Natural killer cell (primary cell): ENCODE results near the gene ATP1B3. TPM values are rescaled to one million over a fixed set of nuclear protein-coding genes. Genes with fewer than 3 reads are reported as not detected.
"Not testable (repeated sequence)": the region's sequence is repeated elsewhere in the genome, so short reads cannot be mapped to it uniquely, and the experiment has no call there.

Experiments used
- ATAC-seq, 3 donors: fragments of 150-1000 bp in 2 of 3; fragments of 200-7000 bp in 1 of 3; cut with Tn5 transposase; 1 replicate in 1 of 3; 2 replicates in 2 of 3; pipeline ENCODE4 v1.10.0; 2021; ENCODE audit warnings: mild to moderate bottlenecking in 2 of 3, moderate library complexity in 2 of 3
- DNase-seq, 2 donors: peaks; one replicate each; pipeline versions ENCODE4 v3.0.0 to v3.0.0-alpha.2; 2013 to 2021; ENCODE audit warnings: mixed read lengths in 1 of 2
- H3K27ac ChIP-seq: one replicate; pipeline ENCODE4 v1.5.1; 2013; ENCODE audit warnings: mild to moderate bottlenecking, low read length
- H3K27me3 ChIP-seq: one replicate; pipeline ENCODE4 v1.6.1; 2013; ENCODE audit warnings: low read length; ENCODE audit not compliant: control insufficient read depth, insufficient read depth
- H3K36me3 ChIP-seq: one replicate; pipeline ENCODE4 v1.6.1; 2013; ENCODE audit warnings: low read length; ENCODE audit not compliant: control insufficient read depth, insufficient read depth
- H3K4me1 ChIP-seq: one replicate; pipeline ENCODE4 v1.6.1; 2013; ENCODE audit warnings: low read length; ENCODE audit not compliant: control insufficient read depth, insufficient read depth
- H3K4me3 ChIP-seq: one replicate; pipeline ENCODE4 v1.5.1; 2013; ENCODE audit warnings: low read length
- H3K9me3 ChIP-seq: one replicate; pipeline ENCODE4 v1.6.1; 2013; ENCODE audit warnings: low read length; ENCODE audit not compliant: control insufficient read depth, insufficient read depth
- H3K27ac Mint-ChIP-seq, 2 donors: one replicate each; pipeline ENCODE4 v1.8.0; 2022; ENCODE audit warnings: mild to moderate bottlenecking in 2 of 2, mixed read lengths in 2 of 2, moderate library complexity in 1 of 2
- H3K27me3 Mint-ChIP-seq, 2 donors: one replicate each; pipeline ENCODE4 v1.8.0; 2022; ENCODE audit warnings: low read depth in 2 of 2, mixed read lengths in 2 of 2
- H3K36me3 Mint-ChIP-seq: one replicate; pipeline ENCODE4 v1.8.0; 2022; ENCODE audit warnings: mixed read lengths
- H3K4me1 Mint-ChIP-seq, 2 donors: one replicate each; pipeline ENCODE4 v1.8.0; 2022; ENCODE audit warnings: mixed read lengths in 2 of 2
- H3K4me3 Mint-ChIP-seq: one replicate; pipeline ENCODE4 v1.8.0; 2022; ENCODE audit warnings: mild to moderate bottlenecking, moderate library complexity, mixed read lengths
- H3K9me3 Mint-ChIP-seq, 2 donors: one replicate each; pipeline ENCODE4 v1.8.0; 2022; ENCODE audit warnings: mixed read lengths in 2 of 2
- CTCF ChIP-seq: fragments of 200-600 bp; IDR thresholded peaks from one replicate; pipeline ENCODE4 v1.8.0; 2022; ENCODE audit warnings: antibody characterized with exemption
- WGBS: methylation state at CpG from one replicate; pipeline ENCODE4 v1.1.7; 2013; ENCODE audit warnings: missing lambda C conversion rate; ENCODE audit not compliant: insufficient coverage; 5-methylcytosine and 5-hydroxymethylcytosine counted together
- intact Hi-C: fragments of 100-400 bp; cut with micrococcal nuclease; formaldehyde crosslinking; loops from one replicate; pipeline ENCODE4 v1.14.2; 2022
- total RNA-seq, 4 donors: library from RNA; stranded (reverse); fragments of 120-200 nt in 1 of 4; gene quantifications; one replicate each; pipeline versions ENCODE4 v1.2.3 to v1.2.4, GENCODE V29; 2013 to 2022

The ATP1B3 gene
- total RNA-seq, 3 donors from 2014 or later (not counting 1 experiment from before 2014, with no cell fraction given): 46.7 to 81.1 (median 78.2) TPM

DNA sequence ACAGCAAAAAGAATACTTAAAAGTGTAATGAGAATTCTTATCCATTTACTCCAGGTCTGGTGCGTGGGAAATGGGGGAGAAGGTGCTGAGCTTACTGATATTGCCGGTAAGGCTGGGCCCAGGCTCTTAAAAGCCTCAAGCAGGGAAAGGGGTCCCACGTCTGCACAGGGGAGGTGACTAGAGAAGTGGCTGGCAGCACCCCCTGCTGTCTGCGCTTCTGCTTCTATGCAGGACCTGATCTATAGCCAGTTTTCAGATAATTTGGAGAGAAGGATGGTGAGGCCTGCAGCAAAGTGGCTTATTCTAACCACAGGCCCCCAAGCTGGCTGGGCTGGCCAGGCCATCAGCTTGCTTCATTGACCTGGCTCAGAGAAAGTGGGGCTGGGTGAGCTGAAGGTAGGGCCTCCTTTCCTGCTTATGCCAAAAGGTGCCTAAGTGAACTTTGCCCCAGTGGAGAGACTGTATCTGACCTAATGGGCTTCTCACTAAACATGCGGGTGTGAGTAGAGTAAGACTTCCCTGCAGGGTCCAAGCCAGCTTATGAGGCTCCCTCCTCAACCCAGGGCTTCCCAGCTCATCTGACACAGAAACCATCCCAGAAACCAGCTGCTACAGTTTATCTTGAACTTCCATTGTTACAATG, 30.9 kb upstream of the ATP1B3 start:
- DNase-seq (peak in 1 of 2 donors; percentile 60), ATAC-seq (peak in 2 of 3 donors; percentile 58 to 61)
- no peak for TF ChIP-seq CTCF
- 70% methylated on average over 5 of the region's 5 CpGs for WGBS
- Histone ChIP-seq H3K9me3 (no peaks in the 10 kb centered on the region), H3K27ac (no peak overlapping the region), H3K4me3 (no peak overlapping the region), H3K27me3 (no peaks in the 10 kb centered on the region), H3K4me1 (no peaks in the 10 kb centered on the region), H3K36me3 (no peaks in the 10 kb centered on the region)
- H3K4me1 Mint-ChIP-seq: no peaks in the 10 kb centered on the region
- H3K4me3 Mint-ChIP-seq: no peak overlapping the region
- intact Hi-C loops: no loop called here
- H3K36me3 Mint-ChIP-seq: no peaks in the 10 kb centered on the region
- no peak overlapping the region for H3K27ac Mint-ChIP-seq
- H3K9me3 Mint-ChIP-seq: no peaks in the 10 kb centered on the region
- no peaks in the 10 kb centered on the region for H3K27me3 Mint-ChIP-seq

- Mint-ChIP-seq H3K36me3 (no peaks in the 10 kb centered on the region), H3K27me3 (no peaks in the 10 kb centered on the region), H3K4me3 (no peak overlapping the region), H3K9me3 (no peaks in the 10 kb centered on the region), H3K4me1 (no peaks in the 10 kb centered on the region), H3K27ac (no peak overlapping the region)
- Histone ChIP-seq H3K27ac (no peak overlapping the region), H3K9me3 (no peaks in the 10 kb centered on the region), H3K36me3 (no peaks in the 10 kb centered on the region), H3K4me3 (no peak overlapping the region), H3K4me1 (no peaks in the 10 kb centered on the region), H3K27me3 (no peaks in the 10 kb centered on the region)
- ATAC-seq (no peak), DNase-seq (no peak)
- intact Hi-C loops: no loop called here
- WGBS: 92% methylated on average over 2 of the region's 3 CpGs
- TF ChIP-seq CTCF: no peak
Measured at GRCh38 chr3:141846050-141846433, 30.4 kb upstream of the ATP1B3 start.

- H3K36me3 Mint-ChIP-seq, intact Hi-C loops, H3K4me3 Mint-ChIP-seq, H3K9me3 ChIP-seq, ATAC-seq, H3K4me1 ChIP-seq, H3K4me3 ChIP-seq, DNase-seq, H3K9me3 Mint-ChIP-seq, H3K36me3 ChIP-seq, H3K27me3 Mint-ChIP-seq, H3K27ac ChIP-seq, H3K27ac Mint-ChIP-seq, H3K4me1 Mint-ChIP-seq, H3K27me3 ChIP-seq: not testable (repeated sequence)
- WGBS: 91% methylated on average over 4 of the region's 5 CpGs
Measured at GRCh38 chr3:141848159-141848748, 28.2 kb upstream of the ATP1B3 start.

GRCh38 chr3:141849056-141849815, 27.2 kb upstream of the ATP1B3 start:
- no peak for TF ChIP-seq CTCF
- Mint-ChIP-seq H3K4me3 (no peak overlapping the region), H3K36me3 (no peaks in the 10 kb centered on the region), H3K4me1 (no peaks in the 10 kb centered on the region), H3K9me3 (no peaks in the 10 kb centered on the region), H3K27ac (no peak overlapping the region), H3K27me3 (peaks cover 0 to 8% of the 10 kb centered on the region in 2 donors)
- Histone ChIP-seq H3K4me3 (no peak overlapping the region), H3K36me3 (no peaks in the 10 kb centered on the region), H3K27ac (no peak overlapping the region), H3K9me3 (no peaks in the 10 kb centered on the region), H3K27me3 (no peaks in the 10 kb centered on the region), H3K4me1 (peaks cover 4% of the 10 kb centered on the region)
- WGBS: 45% methylated on average over 11 of the region's 11 CpGs
- intact Hi-C loops: no loop called here
- no peak for ATAC-seq
- DNase-seq: no peak
